Activated naive CD4-positive, alpha-beta T cell treated with anti-CD3 and anti-CD28 coated beads, Interleukin-2, amount 10 ng/mL, durations not matched to agents 7 days and 5 days (primary cell): ENCODE data around the gene STXBP3.

Source experiments
- CTCF ChIA-PET: fragments of 350-600 bp; sonication (Branson Sonifier 250); formaldehyde crosslinking; loops from one replicate; lab custom pipeline; 2021; ENCODE audit warnings: antibody characterized with exemption; lab: Charles Lee
- DNase-seq: peaks from one replicate; pipeline ENCODE4 v3.0.0-alpha.2; 2020
- H3K27ac Mint-ChIP-seq: one replicate; pipeline ENCODE4 v1.8.0; 2021; ENCODE audit warnings: mild to moderate bottlenecking, moderate library complexity, mixed read lengths
- H3K27me3 Mint-ChIP-seq: one replicate; pipeline ENCODE4 v1.8.0; 2021; ENCODE audit warnings: mild to moderate bottlenecking, mixed read lengths
- H3K36me3 Mint-ChIP-seq: one replicate; pipeline ENCODE4 v1.8.0; 2021; ENCODE audit warnings: mixed read lengths
- H3K4me1 Mint-ChIP-seq: one replicate; pipeline ENCODE4 v1.8.0; 2021; ENCODE audit warnings: mixed read lengths
- H3K4me3 Mint-ChIP-seq: one replicate; pipeline ENCODE4 v1.8.0; 2021; ENCODE audit warnings: mild to moderate bottlenecking, moderate library complexity, mixed read lengths
- H3K9me3 Mint-ChIP-seq: one replicate; pipeline ENCODE4 v1.8.0; 2021; ENCODE audit warnings: mixed read lengths

Gene STXBP3

GRCh38 chr1:108851567-108851966, 105.1 kb downstream of the STXBP3 start:
- CTCF ChIA-PET: interaction anchor here (0.6 to 1.9 kb wide), 6 partner anchors 11 to 1140 kb away, joined by 3 to 5 read pairs (median 3); no protein-coding TSS in a partner anchor
- no peaks in the 10 kb centered on the region for H3K36me3 Mint-ChIP-seq
- no peaks in the 10 kb centered on the region for H3K9me3 Mint-ChIP-seq
- no peak overlapping the region for H3K27ac Mint-ChIP-seq
- H3K4me3 Mint-ChIP-seq: no peak overlapping the region
- H3K4me1 Mint-ChIP-seq: peaks cover 19% of the 10 kb centered on the region
- H3K27me3 Mint-ChIP-seq: peaks cover 60% of the 10 kb centered on the region
- DNase-seq: no peak

DNA sequence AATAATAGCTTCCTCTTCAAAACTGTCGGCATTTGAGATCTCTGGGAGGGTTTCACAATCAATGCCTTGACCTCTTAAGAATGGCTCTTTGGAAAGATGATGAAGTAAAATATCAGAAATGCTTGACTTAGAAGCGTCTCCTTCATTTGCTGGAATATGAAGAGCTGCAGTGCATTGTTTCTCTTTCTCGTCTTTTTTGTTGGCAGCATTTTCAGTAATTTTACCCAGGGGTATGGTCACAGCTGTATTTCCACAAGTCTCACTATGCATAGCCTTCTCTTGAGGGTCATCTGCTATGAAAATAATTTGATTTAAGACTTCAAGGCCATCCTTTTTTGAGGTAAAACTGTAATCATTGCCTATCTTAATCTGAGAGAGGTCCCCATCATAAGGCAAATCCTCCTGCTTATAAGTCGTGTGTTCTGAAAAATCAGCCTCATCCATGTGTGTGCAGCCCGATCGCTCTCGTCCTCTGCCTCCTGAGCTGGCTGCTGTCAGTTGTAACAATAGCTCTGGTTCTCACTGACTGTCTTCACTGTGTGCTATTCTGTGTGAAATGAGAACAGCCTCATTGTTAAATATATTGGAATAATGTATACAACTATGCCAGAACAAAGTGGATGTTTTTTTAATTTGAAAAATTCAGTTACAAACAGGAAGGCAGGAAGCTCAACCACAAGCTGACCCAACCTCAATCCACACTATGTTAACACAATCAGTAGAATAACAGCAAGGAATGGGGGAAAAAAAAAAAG, 105.9 kb downstream of the STXBP3 start:
- Mint-ChIP-seq H3K4me3 (no peak overlapping the region), H3K27me3 (peaks cover 62% of the 10 kb centered on the region), H3K27ac (no peak overlapping the region), H3K36me3 (no peaks in the 10 kb centered on the region), H3K9me3 (no peaks in the 10 kb centered on the region), H3K4me1 (peaks cover 19% of the 10 kb centered on the region)
- no peak for DNase-seq
- CTCF ChIA-PET: interaction anchor here (0.6 to 1.9 kb wide), 5 partner anchors 10 to 1140 kb away, joined by 3 to 5 read pairs (median 3); no protein-coding TSS in a partner anchor

DNA sequence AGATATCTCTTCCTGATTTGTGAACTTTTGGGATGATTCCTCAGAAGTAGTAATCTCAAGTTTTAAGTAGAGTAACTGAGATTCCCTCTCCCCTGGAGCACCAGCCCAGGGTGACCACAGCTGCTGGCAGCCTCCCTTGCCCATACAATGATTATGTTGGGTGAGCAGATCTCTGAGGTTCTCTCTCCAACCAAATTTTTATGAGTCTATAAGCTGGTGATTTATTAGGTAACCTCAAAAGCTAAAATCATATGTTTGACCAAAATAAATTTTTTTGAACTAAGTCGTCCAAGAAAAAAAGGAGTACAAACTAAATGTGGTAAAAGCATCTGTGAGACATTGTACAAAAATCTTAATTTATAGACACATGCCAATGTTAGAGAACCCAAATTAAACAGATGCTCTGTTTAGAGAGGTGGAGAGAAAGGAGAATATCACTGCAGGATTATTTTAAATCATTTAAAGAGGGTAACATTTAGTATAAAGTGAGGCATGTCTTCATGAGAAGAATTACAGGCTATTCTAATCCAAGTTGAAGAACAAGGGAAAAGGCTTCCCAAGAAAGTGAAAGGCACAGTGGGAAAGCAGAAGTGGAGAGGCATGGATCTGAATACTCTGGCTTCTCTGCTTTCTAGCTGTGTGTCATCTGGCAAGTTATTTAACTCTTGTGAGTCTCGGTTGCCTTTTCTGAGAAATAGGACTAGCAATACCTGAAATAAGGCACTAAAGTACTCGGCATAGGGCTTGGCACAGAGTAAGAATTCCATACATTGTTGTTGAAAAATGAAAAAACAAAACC, 107.9 kb downstream of the STXBP3 start:
- CTCF ChIA-PET: interaction anchor here (0.6 kb wide), 1 partner anchor 92 kb away, joined by 3 read pairs; no protein-coding TSS in a partner anchor

GRCh38 chr1:108856994-108857393, 110.5 kb downstream of the STXBP3 start, which contains the start of gene AKNAD1:
TSS of gene AKNAD1 (minus strand) at chr1:108857094. CDS start at chr1:108852664, 4,430 bp downstream.
- Mint-ChIP-seq H3K36me3 (no peaks in the 10 kb centered on the region), H3K27me3 (peaks cover 46% of the 10 kb centered on the region), H3K4me1 (peaks cover 12% of the 10 kb centered on the region), H3K27ac (no peak within 1 kb of the TSS), H3K9me3 (no peaks in the 10 kb centered on the region), H3K4me3 (no peak within 1 kb of the TSS)
- no peak for DNase-seq
- CTCF ChIA-PET: no interaction called here

More for the DNA sequence above, 107.9 kb downstream of the STXBP3 start:
- no peak for DNase-seq
- H3K4me3 Mint-ChIP-seq: no peak overlapping the region
- H3K36me3 Mint-ChIP-seq: no peaks in the 10 kb centered on the region
- H3K27ac Mint-ChIP-seq: no peak overlapping the region
- peaks cover 59% of the 10 kb centered on the region for H3K27me3 Mint-ChIP-seq
- H3K4me1 Mint-ChIP-seq: peaks cover 19% of the 10 kb centered on the region
- H3K9me3 Mint-ChIP-seq: no peaks in the 10 kb centered on the region

- Mint-ChIP-seq H3K4me3 (no peak overlapping the region), H3K36me3 (no peaks in the 10 kb centered on the region), H3K9me3 (no peaks in the 10 kb centered on the region), H3K27ac (no peak overlapping the region), H3K27me3 (peaks cover 44% of the 10 kb centered on the region), H3K4me1 (peaks cover 4% of the 10 kb centered on the region)
- DNase-seq: no peak
- CTCF ChIA-PET: interaction anchor here (0.6 kb wide), 1 partner anchor 36 kb away, joined by 3 read pairs; no protein-coding TSS in a partner anchor
Measured at GRCh38 chr1:108858230-108858950, 111.9 kb downstream of the STXBP3 start.
